ENCODE measurements around the gene GPATCH4.

Gene GPATCH4

GRCh38 chr1:156560585-156561163 is 40.6 kb downstream of the GPATCH4 start:
- no peak overlapping the region for H3K27ac ChIP-seq
- no peak overlapping the region for H3K4me3 ChIP-seq
- no peak for DNase-seq (ENCODE audit: low spot score)
- TF ChIP-seq CTCF (IDR thresholded peaks at IDR 0.05): no peak

GRCh38 chr1:156559797-156560385 is 41.4 kb downstream of the GPATCH4 start:
- no peak for TF ChIP-seq CTCF (IDR thresholded peaks at IDR 0.05)
- no peak overlapping the region for H3K27ac ChIP-seq
- no peak for DNase-seq (ENCODE audit: low spot score)
- no peak overlapping the region for H3K4me3 ChIP-seq

DNA sequence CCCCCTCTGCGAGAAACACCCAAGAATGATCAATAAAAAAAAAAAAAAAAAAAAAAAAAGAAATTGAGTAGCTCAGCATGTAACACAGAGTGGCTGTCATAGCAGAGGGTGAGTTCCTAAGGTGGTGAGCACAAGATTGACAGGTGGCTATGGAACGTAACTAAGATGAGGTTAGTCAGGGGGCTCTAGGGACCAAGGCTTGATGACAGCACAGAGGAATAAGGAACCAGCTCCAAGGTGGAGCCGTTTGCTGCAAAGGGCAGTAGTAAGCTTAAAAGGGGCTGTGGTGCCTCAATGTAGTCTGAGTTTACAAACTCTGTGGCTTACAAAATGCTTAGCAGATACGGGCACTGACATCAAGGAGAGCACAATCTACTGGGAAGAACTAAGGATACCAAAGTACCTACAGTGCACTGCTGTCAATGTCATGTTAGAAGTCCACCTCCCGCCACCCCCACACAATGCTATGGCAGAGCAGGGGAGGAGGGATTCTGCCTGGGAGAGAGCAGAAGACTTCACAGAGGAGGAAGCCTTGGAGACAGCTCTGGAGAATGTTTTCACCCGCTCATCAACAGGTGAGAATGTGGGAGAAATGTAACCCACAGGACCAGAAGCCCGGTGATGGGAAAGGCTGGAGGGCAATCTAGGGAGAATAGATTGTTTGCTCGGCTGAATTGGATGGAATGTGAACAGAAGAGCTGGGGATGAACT is 42.0 kb downstream of the GPATCH4 start:
- TF ChIP-seq CTCF (IDR thresholded peaks at IDR 0.05): no peak
- DNase-seq (ENCODE audit: low spot score): no peak
- no peak overlapping the region for H3K27ac ChIP-seq
- no peak overlapping the region for H3K4me3 ChIP-seq

DNA sequence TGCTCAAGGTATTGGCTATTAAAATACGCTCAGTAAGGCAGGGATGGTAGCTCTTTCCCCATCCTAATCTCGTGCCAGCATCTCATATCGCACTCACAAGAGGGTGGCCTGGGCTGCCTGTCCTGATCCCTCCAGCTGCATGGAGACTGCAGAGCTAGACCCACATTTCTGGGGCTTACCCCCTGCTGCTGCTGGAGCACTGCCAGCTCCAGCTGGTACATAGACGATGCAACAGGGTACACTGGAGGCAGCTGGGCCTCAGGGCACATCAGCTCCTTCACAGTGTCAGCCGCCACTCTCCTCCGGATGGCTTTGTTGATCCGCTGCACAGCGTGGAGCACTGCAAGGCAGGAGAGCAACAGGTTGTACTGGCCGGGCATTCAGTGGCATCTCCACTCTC is 44.9 kb downstream of the GPATCH4 start:
- Histone ChIP-seq H3K27ac (no peak overlapping the region), H3K4me3 (no peak overlapping the region)
- TF ChIP-seq CTCF (IDR thresholded peaks at IDR 0.05): no peak
- no peak for DNase-seq (ENCODE audit: low spot score)

DNA sequence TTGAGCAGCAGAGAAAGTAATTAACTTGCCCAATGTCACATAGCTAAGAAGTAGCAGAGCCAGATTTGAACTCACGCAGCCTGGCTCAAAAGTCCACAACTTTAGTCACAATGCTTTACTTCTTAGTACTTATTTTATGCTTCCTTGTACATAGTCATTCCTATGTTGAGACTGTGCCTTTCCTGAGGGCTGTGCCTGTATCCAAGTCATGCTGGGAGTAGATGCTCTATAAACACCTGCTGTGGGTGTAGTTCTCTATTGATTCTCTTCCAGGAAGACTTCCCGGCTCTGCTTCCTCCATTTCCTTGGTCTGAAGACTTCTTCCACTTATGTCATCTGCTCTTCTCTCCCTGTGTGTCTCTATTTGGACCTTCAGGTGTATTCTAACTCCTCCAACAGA is 45.6 kb downstream of the GPATCH4 start:
- TF ChIP-seq CTCF (IDR thresholded peaks at IDR 0.05): no peak
- DNase-seq (ENCODE audit: low spot score): no peak

GRCh38 chr1:156554971-156555370 is 46.3 kb downstream of the GPATCH4 start:
- TF ChIP-seq CTCF (IDR thresholded peaks at IDR 0.05): no peak
- DNase-seq (ENCODE audit: low spot score): no peak
- H3K27ac ChIP-seq: no peak overlapping the region
- no peak overlapping the region for H3K4me3 ChIP-seq

More for the DNA sequence above, 45.6 kb downstream of the GPATCH4 start:
- no peak overlapping the region for H3K4me3 ChIP-seq
- H3K27ac ChIP-seq: no peak overlapping the region
